ENCODE data around the gene WDR93.

Gene WDR93

DNA sequence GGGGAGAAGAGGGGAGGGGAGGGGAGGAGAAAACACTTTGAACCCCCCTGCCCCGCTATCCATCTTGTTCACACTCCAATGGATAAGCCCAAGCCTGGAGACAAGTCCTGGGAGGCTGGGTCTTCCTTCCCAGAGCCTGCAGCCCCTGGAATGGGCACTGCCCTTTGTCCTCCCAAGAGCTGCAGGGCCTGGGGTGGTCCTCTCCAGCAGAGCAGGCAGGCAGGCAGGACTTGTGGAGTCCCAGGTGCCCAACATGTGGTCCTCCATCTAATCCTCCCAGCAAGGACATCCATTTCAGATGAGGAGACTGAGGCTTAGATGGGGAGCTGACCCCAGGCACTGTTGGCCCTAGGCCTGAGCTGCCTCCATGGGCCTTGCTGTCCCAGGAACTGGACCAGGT lies 75.1 kb downstream of the WDR93 start:
- no CpG with 5 or more reads among the region's 1 CpG for WGBS (ENCODE audit: insufficient coverage)
- peaks cover 0 to 5% (median 1%) of the 10 kb centered on the region in 4 experiments for H3K4me1 ChIP-seq (ENCODE audit: control extremely low read depth in 1 of 4, control insufficient read depth in 4 of 4, insufficient read depth in 4 of 4, low read length in 3 of 4)
- CTCF ChIA-PET = interaction anchor here (15.3 kb wide), 1 partner anchor 110 kb away, joined by 240 read pairs; no protein-coding TSS in a partner anchor
- no peaks in the 10 kb centered on the region for H3K36me3 ChIP-seq (ENCODE audit: control insufficient read depth in 4 of 4, insufficient read depth in 4 of 4, low read length in 3 of 4)
- DNase-seq = no peak
- H3K27ac ChIP-seq (ENCODE audit: insufficient read depth in 1 of 2, low read depth in 1 of 2, low read length in 2 of 2, poor library complexity in 1 of 2, severe bottlenecking in 2 of 2) = no peak overlapping the region
- no peaks in the 10 kb centered on the region for H3K9me3 ChIP-seq (ENCODE audit: control extremely low read depth in 1 of 5, control insufficient read depth in 4 of 5, insufficient read depth in 2 of 5, low read depth in 1 of 5, low read length in 4 of 5)
- H3K4me3 ChIP-seq (ENCODE audit: control insufficient read depth in 1 of 7, extremely low read depth in 1 of 7, insufficient read depth in 4 of 7, low read depth in 2 of 7, low read length in 6 of 7) = no peak overlapping the region
- POLR2A ChIA-PET = no interaction called here
- H3K27me3 ChIP-seq (replicated peaks in 2 of 5; ENCODE audit: control insufficient read depth in 4 of 5, insufficient read depth in 5 of 5, low read length in 4 of 5) = no peaks in the 10 kb centered on the region

DNA sequence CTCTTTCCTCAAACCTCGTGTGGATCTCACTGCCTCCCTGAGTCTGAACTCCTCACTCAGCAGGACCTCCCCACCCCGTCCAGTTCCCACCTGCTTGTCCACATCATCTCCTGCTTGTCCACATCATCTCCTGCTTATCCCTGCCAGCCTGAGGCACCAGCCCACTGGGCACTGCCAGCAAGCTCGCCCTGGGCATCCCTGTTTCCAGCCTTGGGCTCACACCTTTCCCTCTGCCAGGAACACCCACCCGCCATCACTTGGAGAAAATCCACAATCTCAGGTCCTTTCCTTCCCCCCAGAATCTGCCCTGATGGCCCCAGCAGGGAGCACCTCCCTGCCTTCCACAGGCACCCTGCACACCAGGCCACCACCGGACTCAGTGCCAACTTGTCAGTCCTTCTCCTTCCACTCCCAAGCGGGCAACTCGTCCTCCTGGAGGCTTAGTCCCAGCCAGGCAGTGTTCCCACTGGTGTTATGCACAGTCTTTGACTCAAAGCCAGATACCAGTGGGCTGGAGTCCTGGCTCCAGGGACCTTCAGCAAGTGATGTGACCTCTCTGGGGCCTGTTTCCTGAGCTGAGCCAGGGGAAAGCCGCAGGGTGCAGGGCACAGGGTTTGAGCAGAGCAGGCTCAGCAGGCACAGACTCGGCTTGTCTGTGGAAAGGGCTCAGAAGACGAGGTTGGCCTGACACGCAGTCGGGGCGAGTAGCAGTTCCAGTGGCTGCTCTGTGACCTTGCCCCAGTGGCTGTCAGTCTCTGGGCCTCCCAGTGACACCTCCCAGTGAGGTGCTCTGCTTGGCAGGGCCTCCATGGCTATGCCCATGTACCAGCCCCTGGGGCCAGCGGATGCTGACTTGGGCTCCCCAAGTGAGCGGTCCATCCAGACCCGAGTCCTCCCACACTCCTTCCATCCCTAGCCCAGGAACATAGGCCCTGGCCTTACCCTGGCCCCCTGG lies 76.0 kb downstream of the WDR93 start:
- no peaks in the 10 kb centered on the region for H3K27me3 ChIP-seq (replicated peaks in 2 of 5; ENCODE audit: control insufficient read depth in 4 of 5, insufficient read depth in 5 of 5, low read length in 4 of 5)
- H3K9me3 ChIP-seq (ENCODE audit: control extremely low read depth in 1 of 5, control insufficient read depth in 4 of 5, insufficient read depth in 2 of 5, low read depth in 1 of 5, low read length in 4 of 5) = no peaks in the 10 kb centered on the region
- H3K36me3 ChIP-seq (ENCODE audit: control insufficient read depth in 4 of 4, insufficient read depth in 4 of 4, low read length in 3 of 4) = no peaks in the 10 kb centered on the region
- WGBS (ENCODE audit: insufficient coverage) = 95% methylated on average over 16 of the region's 16 CpGs
- no peak for DNase-seq
- no peaks in the 10 kb centered on the region for H3K4me1 ChIP-seq (ENCODE audit: control extremely low read depth in 1 of 4, control insufficient read depth in 4 of 4, insufficient read depth in 4 of 4, low read length in 3 of 4)
- ChIA-PET CTCF (interaction anchor here (1.6 to 15.3 kb wide), 2 partner anchors 45 to 109 kb away, joined by 3 to 240 read pairs; no protein-coding TSS in a partner anchor), POLR2A (no interaction called here)
- no peak overlapping the region for H3K4me3 ChIP-seq (ENCODE audit: control insufficient read depth in 1 of 7, extremely low read depth in 1 of 7, insufficient read depth in 4 of 7, low read depth in 2 of 7, low read length in 6 of 7)
- H3K27ac ChIP-seq (ENCODE audit: insufficient read depth in 1 of 2, low read depth in 1 of 2, low read length in 2 of 2, poor library complexity in 1 of 2, severe bottlenecking in 2 of 2) = no peak overlapping the region

DNA sequence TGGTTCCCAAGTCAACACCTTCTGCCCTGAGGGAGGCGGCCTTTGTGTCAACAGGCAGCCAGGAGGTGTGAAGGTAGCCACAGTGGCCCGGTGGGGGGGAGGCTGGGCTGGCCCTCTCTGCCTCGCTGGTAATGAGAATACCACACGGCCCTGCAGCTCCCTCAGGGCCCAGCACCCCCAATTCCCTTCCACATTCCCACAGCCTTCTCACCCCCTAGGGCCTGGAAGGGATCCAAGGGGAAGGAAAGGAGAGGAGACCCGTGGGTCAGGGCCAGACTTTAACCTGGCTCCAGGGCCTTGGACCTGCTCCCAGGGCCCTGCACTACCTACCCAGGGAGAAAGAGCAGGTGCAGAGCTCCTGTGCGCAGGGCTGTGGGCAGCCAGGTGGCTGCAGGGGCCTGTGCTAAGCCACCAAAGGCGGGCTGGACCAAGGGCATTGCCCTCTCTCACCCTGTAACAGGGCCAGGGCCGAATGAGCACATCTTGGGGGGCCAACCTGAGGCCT lies 76.9 kb downstream of the WDR93 start:
- ChIA-PET CTCF (interaction anchor here (0.8 to 2.5 kb wide), 7 partner anchors 8 to 120 kb away, joined by 3 to 11 read pairs (median 3); no protein-coding TSS in a partner anchor), POLR2A (interaction anchor here (1.1 kb wide), 1 partner anchor 9 kb away, joined by 3 read pairs; the partner anchor contains the start of gene MESP2)
- H3K4me1 ChIP-seq (ENCODE audit: control extremely low read depth in 1 of 4, control insufficient read depth in 4 of 4, insufficient read depth in 4 of 4, low read length in 3 of 4) = no peaks in the 10 kb centered on the region
- DNase-seq = no peak
- H3K27ac ChIP-seq (ENCODE audit: insufficient read depth in 1 of 2, low read depth in 1 of 2, low read length in 2 of 2, poor library complexity in 1 of 2, severe bottlenecking in 2 of 2) = no peak overlapping the region
- no peaks in the 10 kb centered on the region for H3K9me3 ChIP-seq (ENCODE audit: control extremely low read depth in 1 of 5, control insufficient read depth in 4 of 5, insufficient read depth in 2 of 5, low read depth in 1 of 5, low read length in 4 of 5)
- no peak overlapping the region for H3K4me3 ChIP-seq (ENCODE audit: control insufficient read depth in 1 of 7, extremely low read depth in 1 of 7, insufficient read depth in 4 of 7, low read depth in 2 of 7, low read length in 6 of 7)
- 83% methylated on average over 3 of the region's 8 CpGs for WGBS (ENCODE audit: insufficient coverage)
- H3K27me3 ChIP-seq (replicated peaks in 2 of 5; ENCODE audit: control insufficient read depth in 4 of 5, insufficient read depth in 5 of 5, low read length in 4 of 5) = no peaks in the 10 kb centered on the region
- H3K36me3 ChIP-seq (ENCODE audit: control insufficient read depth in 4 of 4, insufficient read depth in 4 of 4, low read length in 3 of 4) = no peaks in the 10 kb centered on the region

GRCh38 chr15:89768071-89768500 lies 77.5 kb downstream of the WDR93 start:
- no peak for DNase-seq
- no peaks in the 10 kb centered on the region for H3K9me3 ChIP-seq (ENCODE audit: control extremely low read depth in 1 of 5, control insufficient read depth in 4 of 5, insufficient read depth in 2 of 5, low read depth in 1 of 5, low read length in 4 of 5)
- H3K27me3 ChIP-seq (replicated peaks in 2 of 5; ENCODE audit: control insufficient read depth in 4 of 5, insufficient read depth in 5 of 5, low read length in 4 of 5) = no peaks in the 10 kb centered on the region
- WGBS (ENCODE audit: insufficient coverage) = 94% methylated on average over 5 of the region's 7 CpGs
- H3K27ac ChIP-seq (ENCODE audit: insufficient read depth in 1 of 2, low read depth in 1 of 2, low read length in 2 of 2, poor library complexity in 1 of 2, severe bottlenecking in 2 of 2) = no peak overlapping the region
- no peak overlapping the region for H3K4me3 ChIP-seq (ENCODE audit: control insufficient read depth in 1 of 7, extremely low read depth in 1 of 7, insufficient read depth in 4 of 7, low read depth in 2 of 7, low read length in 6 of 7)
- no peaks in the 10 kb centered on the region for H3K36me3 ChIP-seq (ENCODE audit: control insufficient read depth in 4 of 4, insufficient read depth in 4 of 4, low read length in 3 of 4)
- no peaks in the 10 kb centered on the region for H3K4me1 ChIP-seq (ENCODE audit: control extremely low read depth in 1 of 4, control insufficient read depth in 4 of 4, insufficient read depth in 4 of 4, low read length in 3 of 4)
- CTCF ChIA-PET = interaction anchor here (0.8 to 2.5 kb wide), 8 partner anchors 8 to 120 kb away, joined by 3 to 11 read pairs (median 3); no protein-coding TSS in a partner anchor
- POLR2A ChIA-PET = interaction anchor here (1.1 kb wide), 1 partner anchor 8 kb away, joined by 3 read pairs; the partner anchor contains the start of gene MESP2

- H3K9me3 ChIP-seq (ENCODE audit: control extremely low read depth in 1 of 5, control insufficient read depth in 4 of 5, insufficient read depth in 2 of 5, low read depth in 1 of 5, low read length in 4 of 5) = no peaks in the 10 kb centered on the region
- H3K4me3 ChIP-seq (ENCODE audit: control insufficient read depth in 1 of 7, extremely low read depth in 1 of 7, insufficient read depth in 4 of 7, low read depth in 2 of 7, low read length in 6 of 7) = no peak overlapping the region
- no peak overlapping the region for H3K27ac ChIP-seq (ENCODE audit: insufficient read depth in 1 of 2, low read depth in 1 of 2, low read length in 2 of 2, poor library complexity in 1 of 2, severe bottlenecking in 2 of 2)
- CTCF ChIA-PET = interaction anchor here (1.6 to 2.5 kb wide), 3 partner anchors 9 to 119 kb away, joined by 3 to 11 read pairs (median 7); no protein-coding TSS in a partner anchor
- no peaks in the 10 kb centered on the region for H3K36me3 ChIP-seq (ENCODE audit: control insufficient read depth in 4 of 4, insufficient read depth in 4 of 4, low read length in 3 of 4)
- H3K27me3 ChIP-seq (replicated peaks in 2 of 5; ENCODE audit: control insufficient read depth in 4 of 5, insufficient read depth in 5 of 5, low read length in 4 of 5) = no peaks in the 10 kb centered on the region
- no CpG with 5 or more reads among the region's 3 CpGs for WGBS (ENCODE audit: insufficient coverage)
- no peak for DNase-seq
- no peaks in the 10 kb centered on the region for H3K4me1 ChIP-seq (ENCODE audit: control extremely low read depth in 1 of 4, control insufficient read depth in 4 of 4, insufficient read depth in 4 of 4, low read length in 3 of 4)
- POLR2A ChIA-PET = no interaction called here
Measured at GRCh38 chr15:89769366-89769765, 78.8 kb downstream of the WDR93 start.

- ChIA-PET CTCF (interaction anchor here (0.8 to 8.1 kb wide), 6 partner anchors 10 to 118 kb away, joined by 3 to 51 read pairs (median 5); no protein-coding TSS in a partner anchor), POLR2A (no interaction called here)
- H3K4me3 ChIP-seq (ENCODE audit: control insufficient read depth in 1 of 7, extremely low read depth in 1 of 7, insufficient read depth in 4 of 7, low read depth in 2 of 7, low read length in 6 of 7) = no peak overlapping the region
- no peaks in the 10 kb centered on the region for H3K36me3 ChIP-seq (ENCODE audit: control insufficient read depth in 4 of 4, insufficient read depth in 4 of 4, low read length in 3 of 4)
- no peaks in the 10 kb centered on the region for H3K9me3 ChIP-seq (ENCODE audit: control extremely low read depth in 1 of 5, control insufficient read depth in 4 of 5, insufficient read depth in 2 of 5, low read depth in 1 of 5, low read length in 4 of 5)
- DNase-seq = no peak
- H3K4me1 ChIP-seq (ENCODE audit: control extremely low read depth in 1 of 4, control insufficient read depth in 4 of 4, insufficient read depth in 4 of 4, low read length in 3 of 4) = no peaks in the 10 kb centered on the region
- no peaks in the 10 kb centered on the region for H3K27me3 ChIP-seq (replicated peaks in 2 of 5; ENCODE audit: control insufficient read depth in 4 of 5, insufficient read depth in 5 of 5, low read length in 4 of 5)
- whole genome bisulfite sequencing (ENCODE audit: insufficient coverage) = 94% methylated on average over 3 of the region's 3 CpGs
- no peak overlapping the region for H3K27ac ChIP-seq (ENCODE audit: insufficient read depth in 1 of 2, low read depth in 1 of 2, low read length in 2 of 2, poor library complexity in 1 of 2, severe bottlenecking in 2 of 2)
Measured at GRCh38 chr15:89770041-89770440, 79.4 kb downstream of the WDR93 start.
